GM12892 (cell line): ENCODE results near the gene IL4I1.

Experiments
- POLR2A ChIP-seq: IDR thresholded peaks from 2 replicates; pipeline ENCODE4 v1.6.1; 2011; ENCODE audit warnings: low read depth, low read length, control low read depth
- POLR2AphosphoS5 ChIP-seq: IDR thresholded peaks from 2 replicates; pipeline ENCODE4 v1.6.1; 2011; ENCODE audit warnings: low read depth, low read length, control low read depth
- TAF1 ChIP-seq: IDR thresholded peaks from 2 replicates; pipeline ENCODE4 v1.6.1; 2011; ENCODE audit warnings: low read depth, mild to moderate bottlenecking, control low read depth, low read length, borderline replicate concordance

DNA sequence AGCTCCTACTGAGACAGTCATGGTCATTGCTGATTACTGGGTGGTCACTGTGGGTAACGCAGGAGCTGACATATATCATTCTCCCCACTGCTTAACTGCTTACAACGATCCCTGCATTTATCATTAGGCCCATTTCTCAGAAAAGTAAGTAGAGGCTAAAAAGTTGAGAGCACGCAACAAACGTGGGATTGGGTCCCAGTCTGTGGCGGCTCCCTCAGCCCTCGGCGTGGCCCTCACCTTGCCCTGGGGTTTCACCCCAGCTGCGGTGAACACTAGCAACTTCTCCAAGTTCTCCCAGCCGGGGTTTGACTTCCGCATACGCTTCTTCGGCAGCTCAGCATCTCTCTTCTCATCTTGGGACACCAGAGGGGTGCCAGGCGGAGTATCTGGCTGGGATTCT lies 31.8 kb downstream of the IL4I1 start:
- TF ChIP-seq TAF1 (no peak), POLR2A (no peak), POLR2AphosphoS5 (no peak)
